Activated naive CD4-positive, alpha-beta T cell treated with anti-CD3 and anti-CD28 coated beads, Interleukin-2, amount 10 ng/mL, durations not matched to agents 7 days and 5 days (primary cell): ENCODE data around the gene TTLL13.
"Not testable (repeated sequence)": the region's sequence is repeated elsewhere in the genome, so short reads cannot be mapped to it uniquely, and the experiment has no call there.

Experiments used
- CTCF ChIA-PET: fragments of 350-600 bp; sonication (Branson Sonifier 250); formaldehyde crosslinking; loops from one replicate; lab custom pipeline; 2021; ENCODE audit warnings: antibody characterized with exemption; lab: Charles Lee
- DNase-seq: peaks from one replicate; pipeline ENCODE4 v3.0.0-alpha.2; 2020
- H3K27ac Mint-ChIP-seq: one replicate; pipeline ENCODE4 v1.8.0; 2021; ENCODE audit warnings: mild to moderate bottlenecking, moderate library complexity, mixed read lengths
- H3K27me3 Mint-ChIP-seq: one replicate; pipeline ENCODE4 v1.8.0; 2021; ENCODE audit warnings: mild to moderate bottlenecking, mixed read lengths
- H3K36me3 Mint-ChIP-seq: one replicate; pipeline ENCODE4 v1.8.0; 2021; ENCODE audit warnings: mixed read lengths
- H3K4me1 Mint-ChIP-seq: one replicate; pipeline ENCODE4 v1.8.0; 2021; ENCODE audit warnings: mixed read lengths
- H3K4me3 Mint-ChIP-seq: one replicate; pipeline ENCODE4 v1.8.0; 2021; ENCODE audit warnings: mild to moderate bottlenecking, moderate library complexity, mixed read lengths
- H3K9me3 Mint-ChIP-seq: one replicate; pipeline ENCODE4 v1.8.0; 2021; ENCODE audit warnings: mixed read lengths

TTLL13 gene

GRCh38 chr15:90294159-90294558, 44.8 kb downstream of the TTLL13 start:
- CTCF ChIA-PET = interaction anchor here (0.5 to 7.2 kb wide), 14 partner anchors 10 to 639 kb away, joined by 3 to 91 read pairs (median 6); partner anchors contain the start of genes CIB1, GDPGP1 and HDDC3
- Mint-ChIP-seq H3K27ac (no peak overlapping the region), H3K36me3 (no peaks in the 10 kb centered on the region), H3K4me1 (peaks cover 12% of the 10 kb centered on the region), H3K4me3 (no peak overlapping the region), H3K9me3 (no peaks in the 10 kb centered on the region), H3K27me3 (peaks cover 25% of the 10 kb centered on the region)
- DNase-seq = no peak

GRCh38 chr15:90294601-90295269, 45.4 kb downstream of the TTLL13 start:
- Mint-ChIP-seq H3K9me3 (no peaks in the 10 kb centered on the region), H3K36me3 (no peaks in the 10 kb centered on the region), H3K4me3 (no peak overlapping the region), H3K27ac (no peak overlapping the region), H3K27me3 (peaks cover 31% of the 10 kb centered on the region), H3K4me1 (peaks cover 12% of the 10 kb centered on the region)
- DNase-seq = no peak
- CTCF ChIA-PET = interaction anchor here (0.7 to 7.2 kb wide), 4 partner anchors 9 to 25 kb away, joined by 3 to 91 read pairs (median 15); no protein-coding TSS in a partner anchor

GRCh38 chr15:90295270-90295648, 45.9 kb downstream of the TTLL13 start:
- Mint-ChIP-seq H3K36me3 (no peaks in the 10 kb centered on the region), H3K4me1 (peaks cover 12% of the 10 kb centered on the region), H3K27me3 (peaks cover 32% of the 10 kb centered on the region), H3K27ac (no peak overlapping the region), H3K9me3 (no peaks in the 10 kb centered on the region), H3K4me3 (no peak overlapping the region)
- CTCF ChIA-PET = interaction anchor here (0.7 to 7.2 kb wide), 4 partner anchors 8 to 22 kb away, joined by 3 to 91 read pairs (median 3); no protein-coding TSS in a partner anchor
- DNase-seq = no peak

DNA sequence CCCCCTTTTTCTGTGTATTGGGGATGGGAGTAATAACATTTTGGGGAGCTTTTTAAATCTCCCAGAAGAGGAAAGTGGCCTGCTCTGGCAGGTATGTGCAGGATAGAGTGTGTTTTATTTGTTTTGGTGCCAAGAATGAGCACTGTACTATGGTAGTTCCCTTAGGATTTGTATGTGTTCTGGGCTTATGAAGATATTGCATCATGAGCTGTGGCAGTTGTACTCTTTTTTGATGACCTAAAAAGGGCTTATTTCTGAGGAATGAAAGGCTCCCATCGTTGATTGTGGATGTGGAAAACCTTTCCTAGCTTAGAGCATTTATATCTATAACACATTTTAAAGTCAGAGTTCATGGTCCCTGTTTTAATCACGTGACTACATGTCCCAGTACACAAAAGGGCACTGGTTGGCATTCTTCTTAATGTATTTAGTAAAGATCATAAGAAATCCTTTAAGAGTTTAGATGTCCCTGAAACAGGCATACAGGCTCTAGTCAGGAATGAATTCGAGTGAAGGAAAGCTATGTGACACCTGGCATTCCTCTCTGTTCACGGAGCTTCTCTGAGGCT, 47.0 kb downstream of the TTLL13 start:
- H3K9me3 Mint-ChIP-seq, H3K4me3 Mint-ChIP-seq, H3K27ac Mint-ChIP-seq, DNase-seq, H3K36me3 Mint-ChIP-seq: not testable (repeated sequence)
- H3K4me1 Mint-ChIP-seq = peaks cover 20% of the 10 kb centered on the region
- H3K27me3 Mint-ChIP-seq = peaks cover 37% of the 10 kb centered on the region
- CTCF ChIA-PET = interaction anchor here (1.2 to 7.2 kb wide), 4 partner anchors 8 to 589 kb away, joined by 3 to 91 read pairs (median 3); no protein-coding TSS in a partner anchor

DNA sequence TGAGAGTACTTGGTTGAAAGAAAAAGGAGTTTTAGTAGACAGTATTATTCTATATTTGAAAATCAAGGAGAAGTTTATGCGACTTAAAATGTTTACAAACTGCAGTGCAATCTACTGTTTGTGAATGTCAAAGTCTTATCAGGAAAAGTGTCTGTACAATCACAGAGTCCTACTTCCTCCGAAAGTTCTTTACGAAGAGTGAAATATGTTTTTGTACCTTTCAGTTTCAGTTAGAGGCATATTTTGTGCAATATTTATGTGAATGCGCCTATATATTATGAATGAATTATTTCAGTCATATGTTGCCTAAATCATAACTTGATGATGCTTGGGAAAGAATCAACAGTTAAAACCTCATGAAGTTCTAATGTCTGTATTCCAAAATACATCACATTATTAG, 47.7 kb downstream of the TTLL13 start:
- Mint-ChIP-seq H3K4me1 (peaks cover 27% of the 10 kb centered on the region), H3K27ac (no peak overlapping the region), H3K27me3 (peaks cover 39% of the 10 kb centered on the region), H3K4me3 (no peak overlapping the region), H3K36me3 (no peaks in the 10 kb centered on the region), H3K9me3 (no peaks in the 10 kb centered on the region)
- CTCF ChIA-PET = interaction anchor here (1.2 to 7.2 kb wide), 2 partner anchors 7 to 589 kb away, joined by 3 to 91 read pairs; no protein-coding TSS in a partner anchor
- no peak for DNase-seq

- Mint-ChIP-seq H3K27me3 (peaks cover 17% of the 10 kb centered on the region), H3K4me1 (peaks cover 18% of the 10 kb centered on the region), H3K4me3 (no peak overlapping the region), H3K36me3 (no peaks in the 10 kb centered on the region), H3K27ac (no peak overlapping the region), H3K9me3 (no peaks in the 10 kb centered on the region)
- CTCF ChIA-PET = interaction anchor here (0.7 to 8.1 kb wide), 10 partner anchors 7 to 213 kb away, joined by 3 to 91 read pairs (median 4); no protein-coding TSS in a partner anchor
- DNase-seq = no peak
These were observed 51.2 kb downstream of the TTLL13 start for GRCh38 chr15:90300541-90300940.

DNA sequence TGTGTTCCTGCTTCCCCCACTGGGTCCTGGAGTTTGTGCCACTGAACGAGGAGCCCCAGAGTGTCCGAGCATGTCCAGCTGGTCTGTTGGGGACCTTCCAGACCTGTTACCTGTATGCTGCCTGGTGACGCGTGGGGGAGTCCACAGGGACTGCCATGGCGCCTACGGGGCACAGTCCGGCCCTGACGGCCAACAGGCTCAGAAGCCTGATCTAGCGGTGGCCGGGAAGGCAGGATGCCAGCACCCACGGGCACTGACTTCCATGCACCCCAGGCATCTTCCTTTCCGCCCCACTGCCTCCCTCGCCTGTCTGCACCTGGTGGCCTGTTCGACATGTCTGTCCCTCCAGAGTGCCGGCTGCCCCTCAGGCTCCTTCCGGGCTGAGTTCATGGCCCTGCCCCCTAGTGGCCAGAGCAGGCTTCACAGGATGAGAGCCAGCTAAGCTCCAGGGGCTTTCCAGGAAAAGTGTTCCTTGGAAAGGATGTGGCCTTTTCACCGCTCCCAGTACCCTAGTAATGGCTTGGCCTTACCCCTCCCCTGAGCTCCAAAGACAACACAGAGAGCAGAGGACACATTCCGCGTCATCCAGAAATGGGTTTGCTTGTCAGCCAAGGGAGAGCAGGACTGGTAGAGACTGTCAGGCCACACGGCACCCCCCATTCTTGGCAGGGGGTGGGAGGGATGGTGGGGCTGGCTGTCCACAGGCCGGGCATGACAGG, 51.8 kb downstream of the TTLL13 start:
- Mint-ChIP-seq H3K9me3 (no peaks in the 10 kb centered on the region), H3K27ac (no peak overlapping the region), H3K36me3 (no peaks in the 10 kb centered on the region), H3K4me1 (peaks cover 21% of the 10 kb centered on the region), H3K27me3 (peaks cover 16% of the 10 kb centered on the region), H3K4me3 (no peak overlapping the region)
- peak; percentile 72 for DNase-seq
- CTCF ChIA-PET = interaction anchor here (0.7 to 8.1 kb wide), 18 partner anchors 8 to 214 kb away, joined by 3 to 91 read pairs (median 4); no protein-coding TSS in a partner anchor

DNA sequence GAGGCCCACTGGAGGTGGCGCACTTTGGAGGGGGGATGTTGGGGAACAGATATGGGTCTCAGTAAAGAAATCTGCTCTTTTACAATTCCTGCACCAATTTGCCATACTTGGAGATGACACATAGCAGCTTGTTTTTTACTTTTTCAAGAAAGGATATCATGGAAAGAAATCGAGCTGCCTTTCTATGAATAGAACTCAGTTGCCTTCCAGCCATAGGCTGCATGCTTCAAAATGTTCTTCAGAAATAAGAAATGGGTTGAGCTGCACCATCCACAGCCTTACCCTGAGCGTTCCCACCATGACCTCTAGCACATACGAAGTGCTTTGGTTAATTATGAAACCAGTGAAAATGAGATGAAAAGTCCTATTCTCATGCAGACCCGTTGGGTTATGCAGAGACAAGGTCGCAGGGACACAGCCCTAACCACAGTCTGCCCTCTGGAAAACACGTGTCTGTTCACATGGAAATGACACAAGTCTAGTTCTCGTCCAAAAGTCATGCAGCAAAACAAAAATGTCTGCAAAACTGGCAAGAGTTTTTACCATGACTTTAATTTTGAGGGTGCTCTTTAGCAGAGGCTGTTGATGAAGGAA, 52.4 kb downstream of the TTLL13 start:
- H3K27ac Mint-ChIP-seq = no peak overlapping the region
- no peak for DNase-seq
- CTCF ChIA-PET = interaction anchor here (0.8 to 8.1 kb wide), 16 partner anchors 8 to 180 kb away, joined by 3 to 91 read pairs (median 4); no protein-coding TSS in a partner anchor
- peaks cover 16% of the 10 kb centered on the region for H3K27me3 Mint-ChIP-seq
- peaks cover 28% of the 10 kb centered on the region for H3K4me1 Mint-ChIP-seq
- no peaks in the 10 kb centered on the region for H3K36me3 Mint-ChIP-seq
- H3K4me3 Mint-ChIP-seq = no peak overlapping the region
- no peaks in the 10 kb centered on the region for H3K9me3 Mint-ChIP-seq

- CTCF ChIA-PET = interaction anchor here (1.4 to 8.1 kb wide), 3 partner anchors 12 to 162 kb away, joined by 3 to 91 read pairs (median 33); no protein-coding TSS in a partner anchor
- H3K36me3 Mint-ChIP-seq, H3K9me3 Mint-ChIP-seq, H3K27ac Mint-ChIP-seq, H3K4me3 Mint-ChIP-seq, DNase-seq: not testable (repeated sequence)
- H3K27me3 Mint-ChIP-seq = peaks cover 12% of the 10 kb centered on the region
- peaks cover 34% of the 10 kb centered on the region for H3K4me1 Mint-ChIP-seq
These were observed 56.0 kb downstream of the TTLL13 start for GRCh38 chr15:90305355-90305754.

- Mint-ChIP-seq H3K27me3 (peaks cover 12% of the 10 kb centered on the region), H3K27ac (no peak overlapping the region), H3K4me3 (no peak overlapping the region), H3K9me3 (no peaks in the 10 kb centered on the region), H3K36me3 (no peaks in the 10 kb centered on the region), H3K4me1 (peaks cover 31% of the 10 kb centered on the region)
- no peak for DNase-seq
- CTCF ChIA-PET = interaction anchor here (1.4 to 8.1 kb wide), 6 partner anchors 12 to 628 kb away, joined by 3 to 91 read pairs (median 6); no protein-coding TSS in a partner anchor
These were observed 56.6 kb downstream of the TTLL13 start for GRCh38 chr15:90305932-90306331.

DNA sequence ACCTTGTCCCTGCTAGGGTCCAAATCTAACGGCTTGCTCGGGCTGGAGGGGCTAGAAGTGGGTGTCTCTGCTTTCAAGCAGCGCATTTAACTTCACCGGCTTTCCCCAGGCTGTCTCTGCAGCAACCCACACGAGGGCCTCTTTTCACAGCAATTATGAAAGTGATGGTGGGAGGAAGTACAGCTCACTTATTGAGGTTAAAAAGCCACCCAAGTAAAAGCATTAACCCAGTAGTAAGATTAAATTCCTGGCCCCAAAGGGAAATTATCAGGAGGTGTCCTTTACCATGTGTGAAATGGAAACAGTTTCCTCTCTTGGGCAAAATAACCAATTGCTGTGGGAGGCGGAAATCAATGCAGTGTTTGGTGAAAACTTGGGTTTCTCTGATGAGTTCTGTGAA, 57.2 kb downstream of the TTLL13 start:
- DNase-seq = peak; percentile 50
- Mint-ChIP-seq H3K4me1 (peaks cover 24% of the 10 kb centered on the region), H3K4me3 (no peak overlapping the region), H3K27me3 (peaks cover 6% of the 10 kb centered on the region), H3K27ac (peak overlapping the region; percentile 70), H3K36me3 (no peaks in the 10 kb centered on the region), H3K9me3 (no peaks in the 10 kb centered on the region)
- CTCF ChIA-PET = interaction anchor here (1.4 to 8.1 kb wide), 7 partner anchors 13 to 627 kb away, joined by 3 to 91 read pairs (median 7); no protein-coding TSS in a partner anchor

- Mint-ChIP-seq H3K36me3 (no peaks in the 10 kb centered on the region), H3K4me3 (no peak overlapping the region), H3K27me3 (peaks cover 14% of the 10 kb centered on the region), H3K4me1 (peaks cover 19% of the 10 kb centered on the region), H3K9me3 (no peaks in the 10 kb centered on the region), H3K27ac (no peak overlapping the region)
- DNase-seq = no peak
- CTCF ChIA-PET = interaction anchor here (1.4 to 8.1 kb wide), 7 partner anchors 12 to 626 kb away, joined by 3 to 91 read pairs (median 7); no protein-coding TSS in a partner anchor
These were observed 58.3 kb downstream of the TTLL13 start for GRCh38 chr15:90307661-90308060.

- Mint-ChIP-seq H3K27ac (no peak overlapping the region), H3K4me3 (no peak overlapping the region), H3K9me3 (no peaks in the 10 kb centered on the region), H3K4me1 (peaks cover 19% of the 10 kb centered on the region), H3K27me3 (peaks cover 19% of the 10 kb centered on the region), H3K36me3 (no peaks in the 10 kb centered on the region)
- DNase-seq = no peak
- CTCF ChIA-PET = interaction anchor here (0.9 to 3.9 kb wide), 4 partner anchors 7 to 42 kb away, joined by 3 to 21 read pairs (median 6); no protein-coding TSS in a partner anchor
These were observed 59.7 kb downstream of the TTLL13 start for GRCh38 chr15:90309020-90309419.
